SK-N-MC (cell line): Measurements from ENCODE around the gene TERT.

Experiments
- EZH2 ChIP-seq: fragments of 200-600 bp; sonication (generic); IDR thresholded peaks from one replicate; pipeline ENCODE4 v1.6.1; 2017; ENCODE audit warnings: antibody characterized with exemption
- FOXP2 ChIP-seq: optimal IDR thresholded peaks from 2 replicates; pipeline ENCODE3; 2011; ENCODE audit warnings: mild to moderate bottlenecking, moderate library complexity; ENCODE audit not compliant: insufficient read depth; ENCODE audit errors: extremely low read length, control extremely low read depth
- POLR2AphosphoS5 ChIP-seq: IDR thresholded peaks from 2 replicates; pipeline ENCODE4 v1.6.1; 2012; ENCODE audit warnings: mild to moderate bottlenecking, low read depth, low read length, borderline replicate concordance

- TF ChIP-seq POLR2AphosphoS5 = no peak
- TF ChIP-seq EZH2 = no peak
- no peak for TF ChIP-seq FOXP2
Observed at GRCh38 chr5:1219098-1219767, 75.6 kb downstream of the TERT start.
